ENCODE data around the gene TSGA10IP.

TSGA10IP gene

DNA sequence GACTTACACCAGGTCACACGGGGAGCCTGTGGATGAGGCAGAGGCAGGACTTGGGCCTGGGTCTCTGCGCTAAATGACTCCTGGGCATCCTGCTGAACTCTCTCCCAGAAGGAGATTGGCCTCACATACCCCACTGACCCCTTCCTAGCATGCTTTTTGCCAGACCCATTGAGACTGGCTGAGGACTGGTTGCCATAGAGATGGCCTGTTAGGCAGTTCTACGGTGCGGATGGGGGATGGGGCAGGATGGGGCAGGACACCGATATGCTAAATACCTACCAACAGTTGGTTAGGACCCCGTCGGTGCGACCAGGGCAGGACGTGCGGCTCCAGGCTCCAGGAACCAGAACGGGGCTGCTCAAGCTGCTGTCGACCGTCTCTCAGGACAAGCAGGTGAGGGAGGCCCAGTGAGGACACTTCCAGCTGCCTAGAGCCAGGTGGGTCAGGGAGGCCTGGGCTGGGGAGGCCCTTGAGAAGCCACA is at the start of gene TSGA10IP:
TSS of gene TSGA10IP (plus strand) at position 51 of the 482 bp plus-strand sequence. CDS start at position 247, 196 bp downstream.
- peaks cover 13% of the 10 kb centered on the region for H3K27me3 Mint-ChIP-seq (ENCODE audit: low read depth, poor library complexity)
- DNase-seq, result peak; percentile 38
- TF ChIP-seq CTCF (IDR thresholded peaks at IDR 0.05), result no peak
- H3K4me3 Mint-ChIP-seq, result peak within 1 kb of the TSS; percentile 32
- H3K27ac Mint-ChIP-seq, result peak within 1 kb of the TSS; percentile 79
- peaks cover 26% of the 10 kb centered on the region for H3K4me1 Mint-ChIP-seq
- H3K9me3 Mint-ChIP-seq, result no peaks in the 10 kb centered on the region
- H3K36me3 Mint-ChIP-seq (ENCODE audit: low read depth), result no peaks in the 10 kb centered on the region

GRCh38 chr11:65895482-65895981 is 49.7 kb upstream of the TSGA10IP start:
- no peak overlapping the region for H3K4me3 Mint-ChIP-seq

GRCh38 chr11:65896034-65896999 is 49.0 kb upstream of the TSGA10IP start:
- Mint-ChIP-seq H3K27me3 (ENCODE audit: low read depth, poor library complexity) (peaks cover 67% of the 10 kb centered on the region), H3K4me3 (no peak overlapping the region), H3K4me1 (peaks cover 28% of the 10 kb centered on the region), H3K27ac (no peak overlapping the region), H3K36me3 (ENCODE audit: low read depth) (no peaks in the 10 kb centered on the region), H3K9me3 (peaks cover 4% of the 10 kb centered on the region)
- DNase-seq, result no peak
- TF ChIP-seq CTCF (IDR thresholded peaks at IDR 0.05), result no peak

More at GRCh38 chr11:65895482-65895981, 49.7 kb upstream of the TSGA10IP start:
- Mint-ChIP-seq H3K36me3 (ENCODE audit: low read depth) (no peaks in the 10 kb centered on the region), H3K4me1 (peaks cover 28% of the 10 kb centered on the region), H3K9me3 (peaks cover 4% of the 10 kb centered on the region), H3K27me3 (ENCODE audit: low read depth, poor library complexity) (peaks cover 59% of the 10 kb centered on the region), H3K27ac (no peak overlapping the region)
- DNase-seq, result no peak
- TF ChIP-seq CTCF (IDR thresholded peaks at IDR 0.05), result no peak

GRCh38 chr11:65897020-65897471 is 48.2 kb upstream of the TSGA10IP start:
- Mint-ChIP-seq H3K4me1 (peaks cover 28% of the 10 kb centered on the region), H3K9me3 (peaks cover 4% of the 10 kb centered on the region), H3K27me3 (ENCODE audit: low read depth, poor library complexity) (peaks cover 74% of the 10 kb centered on the region), H3K27ac (no peak overlapping the region), H3K4me3 (no peak overlapping the region), H3K36me3 (ENCODE audit: low read depth) (no peaks in the 10 kb centered on the region)
- no peak for DNase-seq
- no peak for TF ChIP-seq CTCF (IDR thresholded peaks at IDR 0.05)

- no peaks in the 10 kb centered on the region for H3K36me3 Mint-ChIP-seq (ENCODE audit: low read depth)
- H3K4me1 Mint-ChIP-seq, result peaks cover 26% of the 10 kb centered on the region
- H3K9me3 Mint-ChIP-seq, result peaks cover 4% of the 10 kb centered on the region
- TF ChIP-seq CTCF (IDR thresholded peaks at IDR 0.05), result no peak
- no peak overlapping the region for H3K27ac Mint-ChIP-seq
- H3K27me3 Mint-ChIP-seq (ENCODE audit: low read depth, poor library complexity), result peaks cover 87% of the 10 kb centered on the region
- DNase-seq, result no peak
- peak overlapping the region; percentile 81 for H3K4me3 Mint-ChIP-seq
Observed at GRCh38 chr11:65898656-65899355, 46.5 kb upstream of the TSGA10IP start.

Data from nephron progenitor cell (in vitro differentiated cells).